Measurements from ENCODE around the gene CDH16.

DNA sequence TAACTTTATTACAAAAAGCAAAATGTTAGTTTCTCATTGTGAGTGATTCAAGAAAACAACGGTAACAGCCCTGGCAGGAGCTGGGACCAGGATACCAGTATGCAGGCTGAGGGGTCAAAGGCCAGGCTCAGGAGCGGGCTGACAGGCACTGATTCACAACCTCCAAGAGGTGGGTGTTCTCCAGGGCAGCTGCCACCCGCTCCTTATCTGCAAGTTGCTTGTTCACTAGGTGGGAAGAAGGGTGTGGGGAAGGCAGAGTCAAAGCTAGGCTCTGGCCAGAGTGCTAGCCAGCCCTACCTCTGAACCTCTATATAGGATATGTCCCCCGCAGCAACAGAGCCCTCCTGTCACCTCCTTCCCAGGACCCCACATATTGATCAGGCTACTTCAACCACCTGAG is 13.4 kb upstream of the CDH16 start:
- TF ChIP-seq, protein P1, sequence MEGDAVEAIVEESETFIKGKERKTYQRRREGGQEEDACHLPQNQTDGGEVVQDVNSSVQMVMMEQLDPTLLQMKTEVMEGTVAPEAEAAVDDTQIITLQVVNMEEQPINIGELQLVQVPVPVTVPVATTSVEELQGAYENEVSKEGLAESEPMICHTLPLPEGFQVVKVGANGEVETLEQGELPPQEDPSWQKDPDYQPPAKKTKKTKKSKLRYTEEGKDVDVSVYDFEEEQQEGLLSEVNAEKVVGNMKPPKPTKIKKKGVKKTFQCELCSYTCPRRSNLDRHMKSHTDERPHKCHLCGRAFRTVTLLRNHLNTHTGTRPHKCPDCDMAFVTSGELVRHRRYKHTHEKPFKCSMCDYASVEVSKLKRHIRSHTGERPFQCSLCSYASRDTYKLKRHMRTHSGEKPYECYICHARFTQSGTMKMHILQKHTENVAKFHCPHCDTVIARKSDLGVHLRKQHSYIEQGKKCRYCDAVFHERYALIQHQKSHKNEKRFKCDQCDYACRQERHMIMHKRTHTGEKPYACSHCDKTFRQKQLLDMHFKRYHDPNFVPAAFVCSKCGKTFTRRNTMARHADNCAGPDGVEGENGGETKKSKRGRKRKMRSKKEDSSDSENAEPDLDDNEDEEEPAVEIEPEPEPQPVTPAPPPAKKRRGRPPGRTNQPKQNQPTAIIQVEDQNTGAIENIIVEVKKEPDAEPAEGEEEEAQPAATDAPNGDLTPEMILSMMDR (IDR thresholded peaks at IDR 0.05), result no peak
- no peak for TF ChIP-seq POLR2A (IDR thresholded peaks at IDR 0.05)

Data from heart left ventricle (tissue), 13 donors.